Limb (tissue), 2 donors: ENCODE data around the gene JAKMIP1.

ENCODE experiments used
- DNase-seq, 2 donors: peaks; one replicate each; pipeline ENCODE4 v3.0.0-alpha.2; 2016; ENCODE audit errors: extremely low spot score in 2 of 2

The JAKMIP1 gene

GRCh38 chr4:6042293-6043063 lies 157.9 kb downstream of the JAKMIP1 start:
- no peak for DNase-seq

- DNase-seq = no peak
Observed at GRCh38 chr4:6041800-6042199, 158.5 kb downstream of the JAKMIP1 start.

- DNase-seq = no peak
Observed at GRCh38 chr4:6038711-6039110, 161.6 kb downstream of the JAKMIP1 start.

- no peak for DNase-seq
Observed at GRCh38 chr4:6035786-6036185, 164.6 kb downstream of the JAKMIP1 start.

- DNase-seq = no peak
Observed at GRCh38 chr4:6033381-6033780, 167.0 kb downstream of the JAKMIP1 start.

- DNase-seq = no peak
Observed at GRCh38 chr4:6032249-6033244, 167.8 kb downstream of the JAKMIP1 start.

- DNase-seq = no peak
Observed at GRCh38 chr4:6031846-6032245, 168.5 kb downstream of the JAKMIP1 start.

- no peak for DNase-seq
Observed at GRCh38 chr4:6030679-6031078, 169.7 kb downstream of the JAKMIP1 start.

- no peak for DNase-seq
Observed at GRCh38 chr4:6029254-6029653, 171.1 kb downstream of the JAKMIP1 start.

- DNase-seq = no peak
Observed at GRCh38 chr4:6028168-6028567, 172.2 kb downstream of the JAKMIP1 start.

- DNase-seq = no peak
Observed at GRCh38 chr4:6027392-6027791, 173.0 kb downstream of the JAKMIP1 start.

- DNase-seq = no peak
Observed at GRCh38 chr4:6024313-6024960, 175.9 kb downstream of the JAKMIP1 start.

- DNase-seq = no peak
Observed at GRCh38 chr4:6023731-6024130, 176.6 kb downstream of the JAKMIP1 start.

- DNase-seq = no peak
Observed at GRCh38 chr4:6022607-6023288, 177.6 kb downstream of the JAKMIP1 start.

GRCh38 chr4:6021831-6022606 lies 178.3 kb downstream of the JAKMIP1 start:
- DNase-seq = no peak

- no peak for DNase-seq
Observed at GRCh38 chr4:6020613-6021012, 179.7 kb downstream of the JAKMIP1 start.

- DNase-seq = peak; percentile 60 to 77
Observed at GRCh38 chr4:6019316-6020263, 180.8 kb downstream of the JAKMIP1 start.

- no peak for DNase-seq
Observed at GRCh38 chr4:6018331-6018730, 182.0 kb downstream of the JAKMIP1 start, which contains the start of gene C4orf50. C4orf50 (minus strand) TSS chr4:6018431.

GRCh38 chr4:6017800-6018199 lies 182.5 kb downstream of the JAKMIP1 start:
- DNase-seq = no peak
